CD14-positive monocyte (primary cell): Measurements from ENCODE around the gene ATP4B. TPM values are rescaled to one million over a fixed set of nuclear protein-coding genes. Genes with fewer than 3 reads are reported as not detected.

Experiments used
- DNase-seq, 3 donors: peaks; one replicate each; pipeline ENCODE4 v3.0.0-alpha.2; 2011 to 2022
- H2AFZ ChIP-seq: 2 replicates; pipeline ENCODE4 v1.6.0; 2012; ENCODE audit warnings: mild to moderate bottlenecking, low read depth, low read length, inconsistent platforms; ENCODE audit not compliant: insufficient read depth, poor library complexity, severe bottlenecking
- H3K27ac ChIP-seq, 2 donors: 1 replicate in 1 of 2; 2 replicates in 1 of 2; pipeline ENCODE4 v1.5.1; 2012 to 2013; ENCODE audit warnings: low read length in 2 of 2, control low read depth in 1 of 2, inconsistent platforms in 1 of 2, low read depth in 1 of 2, mild to moderate bottlenecking in 1 of 2
- H3K27me3 ChIP-seq, 2 donors: one replicate each; pipeline versions ENCODE4 v1.6.0 to v1.6.1; 2011 to 2013; ENCODE audit warnings: low read length in 2 of 2; ENCODE audit not compliant: control insufficient read depth in 2 of 2, insufficient read depth in 2 of 2
- H3K36me3 ChIP-seq, 2 donors: replicated peaks in 1 of 2; 1 replicate in 1 of 2; 2 replicates in 1 of 2; pipeline versions ENCODE4 v1.5.1 to v1.6.1; 2012 to 2013; ENCODE audit warnings: low read length in 2 of 2, control low read depth in 1 of 2, inconsistent platforms in 1 of 2, mild to moderate bottlenecking in 1 of 2; ENCODE audit not compliant: insufficient read depth in 2 of 2, control insufficient read depth in 1 of 2
- H3K4me1 ChIP-seq, 2 donors: 1 replicate in 1 of 2; 2 replicates in 1 of 2; pipeline versions ENCODE4 v1.5.1 to v1.6.1; 2012 to 2013; ENCODE audit warnings: low read length in 2 of 2, control low read depth in 1 of 2, inconsistent platforms in 1 of 2, mild to moderate bottlenecking in 1 of 2, moderate library complexity in 1 of 2; ENCODE audit not compliant: insufficient read depth in 2 of 2, control insufficient read depth in 1 of 2
- H3K4me2 ChIP-seq: replicated peaks from 2 replicates; pipeline ENCODE3; 2012; ENCODE audit warnings: low read length, moderate library complexity, mild to moderate bottlenecking; ENCODE audit not compliant: poor library complexity, severe bottlenecking; ENCODE audit errors: extremely low read depth
- H3K4me3 ChIP-seq, 3 experiments: fragments of 200-600 bp in 1 of 3; sonication (generic) in 1 of 3; replicated peaks in 1 of 3; 1 replicate in 2 of 3; 2 replicates in 1 of 3; pipeline ENCODE4 v1.5.1; 2011 to 2013; ENCODE audit warnings: low read length in 3 of 3, mild to moderate bottlenecking in 3 of 3, control low read depth in 2 of 3, low read depth in 2 of 3, inconsistent platforms in 1 of 3, moderate library complexity in 1 of 3
- H3K79me2 ChIP-seq: 2 replicates; pipeline ENCODE4 v1.6.0; 2012; ENCODE audit warnings: mild to moderate bottlenecking, control low read depth, inconsistent platforms, low read length, moderate library complexity; ENCODE audit not compliant: insufficient read depth
- H3K9ac ChIP-seq: 2 replicates; pipeline ENCODE4 v1.6.0; 2017; ENCODE audit warnings: low read length, mild to moderate bottlenecking; ENCODE audit not compliant: insufficient read depth, poor library complexity, severe bottlenecking
- H3K9me3 ChIP-seq, 2 donors: replicated peaks in 1 of 2; 1 replicate in 1 of 2; 2 replicates in 1 of 2; pipeline versions ENCODE4 v1.5.1 to v1.6.1; 2012 to 2013; ENCODE audit warnings: low read length in 2 of 2, control low read depth in 1 of 2; ENCODE audit not compliant: control insufficient read depth in 1 of 2, insufficient read depth in 1 of 2
- H4K20me1 ChIP-seq: 2 replicates; pipeline ENCODE4 v1.6.0; 2012; ENCODE audit warnings: mild to moderate bottlenecking, low read length, control low read depth, moderate library complexity; ENCODE audit not compliant: insufficient read depth
- H3K27ac Mint-ChIP-seq, 7 donors: one replicate each; pipeline ENCODE4 v1.8.0; 2020; ENCODE audit warnings: mild to moderate bottlenecking in 7 of 7, mixed read lengths in 7 of 7, moderate library complexity in 6 of 7, inconsistent platforms in 2 of 7
- H3K27me3 Mint-ChIP-seq, 3 donors: one replicate each; pipeline ENCODE4 v1.8.0; 2021 to 2022; ENCODE audit warnings: low read depth in 3 of 3, mild to moderate bottlenecking in 3 of 3, mixed read lengths in 3 of 3, moderate library complexity in 3 of 3, inconsistent platforms in 1 of 3
- H3K36me3 Mint-ChIP-seq, 2 donors: one replicate each; pipeline ENCODE4 v1.8.0; 2020; ENCODE audit warnings: mixed read lengths in 2 of 2, inconsistent platforms in 1 of 2, mild to moderate bottlenecking in 1 of 2
- H3K4me1 Mint-ChIP-seq: one replicate; pipeline ENCODE4 v1.8.0; 2020; ENCODE audit warnings: mild to moderate bottlenecking, mixed read lengths
- H3K4me3 Mint-ChIP-seq, 2 donors: one replicate each; pipeline ENCODE4 v1.8.0; 2020; ENCODE audit warnings: mild to moderate bottlenecking in 2 of 2, mixed read lengths in 2 of 2, moderate library complexity in 1 of 2
- H3K9me3 Mint-ChIP-seq, 7 donors: one replicate each; pipeline ENCODE4 v1.8.0; 2020 to 2022; ENCODE audit warnings: mixed read lengths in 7 of 7, mild to moderate bottlenecking in 6 of 7, moderate library complexity in 6 of 7, inconsistent platforms in 2 of 7
- WGBS: methylation state at CpG from one replicate; pipeline ENCODE4 v1.1.5; 2013; ENCODE audit warnings: missing lambda C conversion rate; ENCODE audit not compliant: insufficient coverage; 5-methylcytosine and 5-hydroxymethylcytosine counted together
- intact Hi-C, 2 donors: fragments of 100-400 bp; cut with micrococcal nuclease; formaldehyde crosslinking; loops; one replicate each; pipeline versions ENCODE4 v1.15.0 to v1.15.1; 2023
- polyA plus RNA-seq, 3 donors: library from polyadenylated mRNA; depleted of rRNA in 1 of 3; unstranded in 2 of 3; stranded (reverse) in 1 of 3; fragments of 300-500 nt in 2 of 3; fragments of >200 nt in 1 of 3; fragmentation: Illumina TruSeq in 2 of 3; gene quantifications; 1 replicate in 2 of 3; 2 replicates in 1 of 3; pipeline ENCODE4 v1.2.3, GENCODE V29; 2012 to 2021
- TF ChIP-seq, protein P1 (sequence below): fragments of 200-600 bp; IDR thresholded peaks from one replicate; pipeline ENCODE4 v1.8.0; 2022; ENCODE audit warnings: antibody characterized with exemption, mild to moderate bottlenecking

The ATP4B gene
- polyA plus RNA-seq, 3 donors = not detected

DNA sequence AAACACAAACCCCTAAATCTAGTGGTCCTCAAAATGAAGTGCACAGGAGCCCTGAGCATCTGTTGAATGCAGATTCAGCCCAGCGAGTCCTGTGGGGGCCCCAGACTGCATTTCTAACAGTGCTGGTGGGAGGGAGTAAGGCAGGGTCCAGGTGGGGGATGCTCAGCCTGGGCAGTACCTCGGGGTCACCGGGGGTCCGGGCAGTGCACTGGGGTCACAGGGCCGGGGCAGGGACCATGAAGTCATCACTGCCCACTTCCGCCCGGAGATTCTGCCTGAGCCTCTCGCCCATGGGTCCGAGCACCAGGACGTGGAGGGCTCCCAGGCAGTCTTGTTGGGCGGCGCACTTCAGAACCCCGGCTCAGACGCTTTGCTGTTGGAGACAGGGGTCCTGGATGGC is 838 bp upstream of the ATP4B start:
- no peak for DNase-seq
- Histone ChIP-seq H3K27ac (no peak overlapping the region), H3K9ac (no peak overlapping the region), H3K36me3 (no peaks in the 10 kb centered on the region), H3K79me2 (no peaks in the 10 kb centered on the region), H3K4me2 (no peak overlapping the region), H3K4me1 (no peaks in the 10 kb centered on the region), H4K20me1 (no peaks in the 10 kb centered on the region), H3K27me3 (no peaks in the 10 kb centered on the region), H3K4me3 (no peak overlapping the region), H3K9me3 (peaks cover 7 to 22% of the 10 kb centered on the region in 2 donors), H2AFZ (no peak overlapping the region)
- WGBS = 82% methylated on average over 13 of the region's 14 CpGs
- Mint-ChIP-seq H3K9me3 (peaks cover 10 to 24% (median 15%) of the 10 kb centered on the region in 7 donors), H3K27me3 (peaks cover 0 to 3% (median 2%) of the 10 kb centered on the region in 3 donors), H3K36me3 (no peaks in the 10 kb centered on the region), H3K4me1 (no peaks in the 10 kb centered on the region), H3K4me3 (no peak overlapping the region), H3K27ac (no peak overlapping the region)
- intact Hi-C loops = no loop called here
- TF ChIP-seq, protein P1, sequence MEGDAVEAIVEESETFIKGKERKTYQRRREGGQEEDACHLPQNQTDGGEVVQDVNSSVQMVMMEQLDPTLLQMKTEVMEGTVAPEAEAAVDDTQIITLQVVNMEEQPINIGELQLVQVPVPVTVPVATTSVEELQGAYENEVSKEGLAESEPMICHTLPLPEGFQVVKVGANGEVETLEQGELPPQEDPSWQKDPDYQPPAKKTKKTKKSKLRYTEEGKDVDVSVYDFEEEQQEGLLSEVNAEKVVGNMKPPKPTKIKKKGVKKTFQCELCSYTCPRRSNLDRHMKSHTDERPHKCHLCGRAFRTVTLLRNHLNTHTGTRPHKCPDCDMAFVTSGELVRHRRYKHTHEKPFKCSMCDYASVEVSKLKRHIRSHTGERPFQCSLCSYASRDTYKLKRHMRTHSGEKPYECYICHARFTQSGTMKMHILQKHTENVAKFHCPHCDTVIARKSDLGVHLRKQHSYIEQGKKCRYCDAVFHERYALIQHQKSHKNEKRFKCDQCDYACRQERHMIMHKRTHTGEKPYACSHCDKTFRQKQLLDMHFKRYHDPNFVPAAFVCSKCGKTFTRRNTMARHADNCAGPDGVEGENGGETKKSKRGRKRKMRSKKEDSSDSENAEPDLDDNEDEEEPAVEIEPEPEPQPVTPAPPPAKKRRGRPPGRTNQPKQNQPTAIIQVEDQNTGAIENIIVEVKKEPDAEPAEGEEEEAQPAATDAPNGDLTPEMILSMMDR = no peak

DNA sequence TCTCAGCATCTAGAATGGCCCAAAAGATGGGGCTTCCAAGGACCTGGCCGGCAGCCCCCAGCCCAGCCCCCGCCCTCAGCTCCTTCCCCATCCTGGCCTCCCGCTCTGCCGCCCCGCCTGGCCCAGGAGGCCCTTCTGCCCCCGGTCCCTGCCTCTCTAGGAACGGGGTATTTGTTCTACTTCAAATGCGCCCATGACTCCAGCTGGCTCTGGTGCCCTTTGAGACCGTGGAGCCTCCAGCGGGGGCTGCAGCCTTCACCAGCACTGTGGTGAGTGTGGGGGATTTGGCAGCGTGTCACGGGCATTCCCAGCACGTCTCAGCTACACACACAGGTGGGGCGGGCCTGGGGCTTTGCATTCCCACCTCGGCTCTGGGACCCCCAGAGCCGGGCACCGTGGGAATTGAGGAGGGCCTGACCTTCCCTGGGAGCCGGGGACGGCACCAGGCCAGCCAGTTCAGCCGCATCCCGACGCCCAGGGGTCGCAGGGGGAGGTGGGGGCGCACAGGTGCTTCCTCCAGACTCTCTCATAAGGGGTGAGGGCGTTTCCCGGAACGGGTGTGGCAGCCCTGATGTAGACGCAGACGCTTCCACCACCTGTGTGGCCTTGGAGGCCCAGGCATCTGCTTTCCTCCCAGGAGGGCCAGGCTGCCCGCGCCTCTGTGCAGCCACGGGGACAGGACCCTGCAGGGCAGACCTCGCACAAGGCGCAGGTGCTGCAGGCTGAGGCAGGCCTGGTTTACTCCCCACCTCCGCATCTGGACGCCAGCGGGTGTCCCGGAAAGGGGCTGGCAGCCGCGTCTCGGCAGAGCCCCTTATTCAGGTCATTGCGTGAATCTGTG is 947 bp downstream of the ATP4B start:
- 88% methylated on average over 37 of the region's 42 CpGs for WGBS
- Histone ChIP-seq H4K20me1 (no peaks in the 10 kb centered on the region), H2AFZ (no peak overlapping the region), H3K4me1 (no peaks in the 10 kb centered on the region), H3K27ac (no peak overlapping the region), H3K9me3 (peaks cover 7 to 21% of the 10 kb centered on the region in 2 donors), H3K79me2 (no peaks in the 10 kb centered on the region), H3K4me2 (no peak overlapping the region), H3K36me3 (no peaks in the 10 kb centered on the region), H3K4me3 (no peak overlapping the region), H3K27me3 (no peaks in the 10 kb centered on the region), H3K9ac (no peak overlapping the region)
- no peak for DNase-seq
- Mint-ChIP-seq H3K27me3 (peaks cover 2 to 8% (median 5%) of the 10 kb centered on the region in 3 donors), H3K36me3 (no peaks in the 10 kb centered on the region), H3K4me3 (no peak overlapping the region), H3K4me1 (no peaks in the 10 kb centered on the region), H3K9me3 (peaks cover 8 to 21% (median 15%) of the 10 kb centered on the region in 7 donors), H3K27ac (no peak overlapping the region)
- TF ChIP-seq, protein P1 = no peak
- intact Hi-C loops = no loop called here
